ENCODE data around the gene MTX1.

MTX1 gene

DNA sequence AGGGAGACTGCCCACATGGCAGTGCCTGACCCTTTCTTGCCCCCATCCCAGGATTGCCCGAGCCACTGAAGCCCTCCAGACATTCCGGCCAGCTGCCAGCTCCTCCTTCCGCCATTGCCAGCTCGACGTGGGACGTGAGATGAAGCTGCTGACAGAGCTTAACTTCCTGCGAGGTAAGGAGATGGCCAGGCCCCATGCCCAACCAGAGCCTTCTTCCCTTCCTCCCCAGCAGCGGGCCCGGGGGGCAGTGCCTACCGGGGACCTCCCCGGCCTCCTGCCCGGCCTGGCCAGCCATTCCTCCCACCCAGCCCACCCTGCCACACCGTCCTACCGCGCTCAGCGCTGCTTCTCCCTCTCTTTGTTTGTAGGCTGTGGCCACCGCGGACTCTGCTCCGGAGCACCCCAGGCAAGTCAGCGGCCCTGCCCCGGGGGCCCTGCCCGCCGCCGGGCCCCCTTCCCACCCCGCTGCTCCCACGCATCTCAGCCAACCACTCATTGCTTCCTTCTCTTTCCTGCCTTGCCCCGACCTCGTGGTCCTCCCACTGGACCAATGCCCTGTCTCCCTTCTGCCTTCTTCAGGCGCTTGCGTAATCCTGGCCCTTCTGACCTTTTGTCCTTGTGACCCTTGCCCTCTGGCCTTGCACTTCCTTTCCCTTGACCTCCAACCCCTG lies 29.9 kb upstream of the MTX1 start:
- peaks cover 18% of the 10 kb centered on the region for H3K4me1 ChIP-seq (ENCODE audit: insufficient read depth, low read length, poor library complexity, severe bottlenecking)
- H3K4me2 ChIP-seq (ENCODE audit: low read depth, low read length, poor library complexity, severe bottlenecking): no peak overlapping the region
- H3K9ac ChIP-seq (ENCODE audit: low read depth, low read length, poor library complexity, severe bottlenecking): no peak overlapping the region
- no peak overlapping the region for H3K4me3 ChIP-seq (ENCODE audit: low read length, poor library complexity, severe bottlenecking)
- no peaks in the 10 kb centered on the region for H3K36me3 ChIP-seq (ENCODE audit: insufficient read depth, low read length)
- H3K79me2 ChIP-seq (ENCODE audit: insufficient read depth, low read length): no peaks in the 10 kb centered on the region
- TF ChIP-seq EZH2phosphoT487 (IDR thresholded peaks at IDR 0.05; ENCODE audit: borderline replicate concordance): no peak
- TF ChIP-seq, protein P1, sequence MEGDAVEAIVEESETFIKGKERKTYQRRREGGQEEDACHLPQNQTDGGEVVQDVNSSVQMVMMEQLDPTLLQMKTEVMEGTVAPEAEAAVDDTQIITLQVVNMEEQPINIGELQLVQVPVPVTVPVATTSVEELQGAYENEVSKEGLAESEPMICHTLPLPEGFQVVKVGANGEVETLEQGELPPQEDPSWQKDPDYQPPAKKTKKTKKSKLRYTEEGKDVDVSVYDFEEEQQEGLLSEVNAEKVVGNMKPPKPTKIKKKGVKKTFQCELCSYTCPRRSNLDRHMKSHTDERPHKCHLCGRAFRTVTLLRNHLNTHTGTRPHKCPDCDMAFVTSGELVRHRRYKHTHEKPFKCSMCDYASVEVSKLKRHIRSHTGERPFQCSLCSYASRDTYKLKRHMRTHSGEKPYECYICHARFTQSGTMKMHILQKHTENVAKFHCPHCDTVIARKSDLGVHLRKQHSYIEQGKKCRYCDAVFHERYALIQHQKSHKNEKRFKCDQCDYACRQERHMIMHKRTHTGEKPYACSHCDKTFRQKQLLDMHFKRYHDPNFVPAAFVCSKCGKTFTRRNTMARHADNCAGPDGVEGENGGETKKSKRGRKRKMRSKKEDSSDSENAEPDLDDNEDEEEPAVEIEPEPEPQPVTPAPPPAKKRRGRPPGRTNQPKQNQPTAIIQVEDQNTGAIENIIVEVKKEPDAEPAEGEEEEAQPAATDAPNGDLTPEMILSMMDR (conservative IDR thresholded peaks at IDR 0.05; ENCODE audit: low read length): no peak
- H3K9me3 ChIP-seq (ENCODE audit: insufficient read depth, low read depth, low read length): no peaks in the 10 kb centered on the region
- H2AFZ ChIP-seq (ENCODE audit: low read length): no peak overlapping the region
- H3K9me2 ChIP-seq (replicated peaks; ENCODE audit: low read depth, low read length): no peaks in the 10 kb centered on the region
- no peaks in the 10 kb centered on the region for H4K20me1 ChIP-seq (ENCODE audit: insufficient read depth, low read length, poor library complexity, severe bottlenecking)
- H3F3A ChIP-seq (ENCODE audit: low read depth): peaks cover 5% of the 10 kb centered on the region
- H3K27me3 ChIP-seq (ENCODE audit: insufficient read depth, low read length, poor library complexity, severe bottlenecking): no peaks in the 10 kb centered on the region

DNA sequence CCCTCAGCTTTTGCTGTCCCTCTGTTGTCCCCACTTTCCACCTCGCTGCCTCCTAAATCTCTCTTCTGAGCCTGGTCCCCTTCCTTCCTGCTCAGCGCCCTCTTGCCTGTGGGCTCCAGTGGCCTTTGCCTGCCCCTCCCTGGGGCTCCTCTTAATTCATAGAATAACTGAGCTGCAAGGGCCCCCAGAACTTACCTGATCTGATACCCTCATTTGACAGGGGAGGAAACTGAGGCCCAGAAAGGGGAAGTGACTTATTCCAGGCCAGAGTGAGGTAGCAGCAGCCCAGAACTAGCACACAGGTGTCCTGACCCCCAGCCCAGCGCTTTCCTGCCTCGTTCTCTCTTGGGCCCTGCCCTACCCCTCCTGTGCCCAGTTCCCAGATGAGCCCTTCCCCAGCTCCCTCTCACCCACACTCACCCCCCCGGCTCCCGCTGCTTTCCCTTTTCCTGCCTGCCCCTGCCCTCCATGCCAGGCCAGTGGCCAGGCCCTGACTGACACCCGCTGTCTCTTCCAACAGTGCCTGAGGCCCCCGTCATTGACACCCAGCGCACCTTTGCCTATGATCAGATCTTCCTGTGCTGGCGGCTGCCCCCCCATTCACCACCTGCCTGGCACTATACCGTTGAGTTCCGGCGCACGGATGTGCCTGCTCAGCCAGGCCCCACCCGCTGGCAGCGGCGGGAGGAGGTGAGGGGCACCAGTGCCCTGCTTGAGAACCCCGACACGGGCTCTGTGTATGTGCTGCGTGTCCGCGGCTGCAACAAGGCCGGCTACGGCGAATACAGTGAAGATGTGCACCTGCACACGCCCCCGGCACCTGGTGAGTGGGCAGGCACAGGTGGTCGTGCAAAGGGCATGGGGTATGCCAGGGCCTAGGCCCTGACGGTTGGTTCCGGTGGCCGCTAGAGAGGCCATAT lies 29.1 kb upstream of the MTX1 start:
- H3K9me2 ChIP-seq (replicated peaks; ENCODE audit: low read depth, low read length): no peaks in the 10 kb centered on the region
- H3K36me3 ChIP-seq (ENCODE audit: insufficient read depth, low read length): no peaks in the 10 kb centered on the region
- no peak overlapping the region for H3K4me2 ChIP-seq (ENCODE audit: low read depth, low read length, poor library complexity, severe bottlenecking)
- peaks cover 15% of the 10 kb centered on the region for H3K4me1 ChIP-seq (ENCODE audit: insufficient read depth, low read length, poor library complexity, severe bottlenecking)
- no peak overlapping the region for H2AFZ ChIP-seq (ENCODE audit: low read length)
- H3K9me3 ChIP-seq (ENCODE audit: insufficient read depth, low read depth, low read length): no peaks in the 10 kb centered on the region
- H3K4me3 ChIP-seq (ENCODE audit: low read length, poor library complexity, severe bottlenecking): no peak overlapping the region
- H3F3A ChIP-seq (ENCODE audit: low read depth): peaks cover 5% of the 10 kb centered on the region
- H3K9ac ChIP-seq (ENCODE audit: low read depth, low read length, poor library complexity, severe bottlenecking): no peak overlapping the region
- H4K20me1 ChIP-seq (ENCODE audit: insufficient read depth, low read length, poor library complexity, severe bottlenecking): no peaks in the 10 kb centered on the region
- H3K79me2 ChIP-seq (ENCODE audit: insufficient read depth, low read length): no peaks in the 10 kb centered on the region
- TF ChIP-seq, protein P1 (conservative IDR thresholded peaks at IDR 0.05; ENCODE audit: low read length): no peak
- TF ChIP-seq EZH2phosphoT487 (IDR thresholded peaks at IDR 0.05; ENCODE audit: borderline replicate concordance): no peak
- no peaks in the 10 kb centered on the region for H3K27me3 ChIP-seq (ENCODE audit: insufficient read depth, low read length, poor library complexity, severe bottlenecking)

DNA sequence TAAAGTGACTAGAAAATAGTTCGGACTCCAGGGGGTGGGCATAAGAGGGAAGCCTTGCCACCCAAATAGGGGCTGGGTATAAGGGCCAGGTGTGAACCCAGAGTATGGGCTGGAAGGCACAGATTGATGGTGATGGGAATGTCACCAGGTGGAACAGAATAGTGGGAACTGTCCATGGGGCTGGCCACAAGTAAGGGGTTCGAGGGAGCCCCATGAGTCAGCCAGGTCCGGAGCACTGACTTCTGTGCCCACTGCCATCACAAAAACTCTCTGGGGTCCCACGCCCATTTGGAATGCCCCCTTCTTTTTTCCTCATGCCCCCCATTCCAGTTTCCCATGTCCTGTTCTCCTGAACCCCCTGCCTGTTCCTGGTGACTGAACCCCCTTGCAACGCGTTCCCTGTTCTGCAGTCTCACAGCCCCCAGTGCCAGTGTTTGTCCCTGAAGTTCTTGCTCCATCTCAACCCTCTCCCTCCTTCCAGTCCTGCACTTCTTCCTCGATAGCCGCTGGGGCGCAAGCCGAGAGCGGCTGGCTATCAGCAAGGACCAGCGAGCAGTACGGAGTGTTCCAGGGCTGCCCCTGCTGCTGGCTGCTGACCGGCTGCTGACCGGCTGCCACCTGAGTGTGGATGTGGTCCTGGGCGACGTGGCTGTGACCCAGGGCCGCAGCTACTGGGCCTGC lies 27.0 kb upstream of the MTX1 start:
- H3K36me3 ChIP-seq (ENCODE audit: insufficient read depth, low read length): no peaks in the 10 kb centered on the region

More for the DNA sequence above, 27.0 kb upstream of the MTX1 start:
- no peaks in the 10 kb centered on the region for H3K9me3 ChIP-seq (ENCODE audit: insufficient read depth, low read depth, low read length)
- no peak overlapping the region for H3K9ac ChIP-seq (ENCODE audit: low read depth, low read length, poor library complexity, severe bottlenecking)
- no peaks in the 10 kb centered on the region for H4K20me1 ChIP-seq (ENCODE audit: insufficient read depth, low read length, poor library complexity, severe bottlenecking)
- peaks cover 5% of the 10 kb centered on the region for H3K4me1 ChIP-seq (ENCODE audit: insufficient read depth, low read length, poor library complexity, severe bottlenecking)
- no peak overlapping the region for H3K4me2 ChIP-seq (ENCODE audit: low read depth, low read length, poor library complexity, severe bottlenecking)
- TF ChIP-seq, protein P1 (conservative IDR thresholded peaks at IDR 0.05; ENCODE audit: low read length): no peak
- TF ChIP-seq EZH2phosphoT487 (IDR thresholded peaks at IDR 0.05; ENCODE audit: borderline replicate concordance): no peak
- H3K9me2 ChIP-seq (replicated peaks; ENCODE audit: low read depth, low read length): no peaks in the 10 kb centered on the region
- H2AFZ ChIP-seq (ENCODE audit: low read length): no peak overlapping the region
- no peak overlapping the region for H3K4me3 ChIP-seq (ENCODE audit: low read length, poor library complexity, severe bottlenecking)
- no peaks in the 10 kb centered on the region for H3F3A ChIP-seq (ENCODE audit: low read depth)
- no peaks in the 10 kb centered on the region for H3K79me2 ChIP-seq (ENCODE audit: insufficient read depth, low read length)
- no peaks in the 10 kb centered on the region for H3K27me3 ChIP-seq (ENCODE audit: insufficient read depth, low read length, poor library complexity, severe bottlenecking)
